Neural cell (in vitro differentiated cells): ENCODE measurements around the gene COL18A1. TPM values are rescaled to one million over a fixed set of nuclear protein-coding genes. Genes with fewer than 3 reads are reported as not detected.

Experiments
- H2AFZ ChIP-seq: fragments of 200-600, 300-800 bp; sonication (generic), shearing (Covaris generic); 2 replicates; pipeline ENCODE4 v1.6.0; 2014; ENCODE audit warnings: low read depth, mild to moderate bottlenecking, antibody characterized with exemption, low read length, moderate library complexity
- H3F3A ChIP-seq: fragments of 200-600 bp; shearing (Covaris generic); 2 replicates; pipeline ENCODE4 v1.6.1; 2016; ENCODE audit warnings: mild to moderate bottlenecking, moderate library complexity, mixed read lengths, antibody characterized with exemption, low read length; ENCODE audit not compliant: insufficient read depth, poor library complexity, severe bottlenecking
- H3K27ac ChIP-seq: fragments of 200-600, 300-800 bp; sonication (generic), shearing (Covaris generic); 2 replicates; pipeline ENCODE4 v1.5.1; 2014; ENCODE audit warnings: mild to moderate bottlenecking, low read length, moderate library complexity
- H3K27me3 ChIP-seq: fragments of 300-800, 200-600 bp; sonication (generic), shearing (Covaris generic); 2 replicates; pipeline ENCODE4 v1.6.0; 2014; ENCODE audit warnings: mild to moderate bottlenecking, low read depth, low read length, moderate library complexity; ENCODE audit not compliant: insufficient read depth
- H3K36me3 ChIP-seq: fragments of 300-800, 200-600 bp; sonication (generic), shearing (Covaris generic); 2 replicates; pipeline ENCODE4 v1.5.1; 2014; ENCODE audit warnings: mild to moderate bottlenecking, antibody characterized with exemption, low read length, moderate library complexity; ENCODE audit not compliant: insufficient read depth
- H3K4me2 ChIP-seq: fragments of 300-800, 200-600 bp; sonication (generic), shearing (Covaris generic); 2 replicates; pipeline ENCODE4 v1.6.0; 2014; ENCODE audit warnings: mild to moderate bottlenecking, low read length
- H3K4me3 ChIP-seq: fragments of 300-800, 200-600 bp; sonication (generic), shearing (Covaris generic); 2 replicates; pipeline ENCODE4 v1.5.1; 2014; ENCODE audit warnings: mild to moderate bottlenecking, low read length, moderate library complexity
- H3K79me2 ChIP-seq: fragments of 200-600 bp; shearing (Covaris generic); replicated peaks from 2 replicates; pipeline ENCODE4 v1.6.0; 2014; ENCODE audit warnings: mild to moderate bottlenecking, low read length, moderate library complexity; ENCODE audit not compliant: insufficient read depth
- H3K9ac ChIP-seq: fragments of 300-800, 200-600 bp; sonication (generic), shearing (Covaris generic); 2 replicates; pipeline ENCODE4 v1.6.1; 2016; ENCODE audit warnings: mild to moderate bottlenecking, low read length, mixed read lengths
- H3K9me2 ChIP-seq: fragments of 200-600 bp; shearing (Covaris generic); 2 replicates; pipeline ENCODE4 v1.6.1; 2016; ENCODE audit warnings: mild to moderate bottlenecking, low read length, mixed read lengths; ENCODE audit not compliant: insufficient read depth
- H3K9me3 ChIP-seq: fragments of 200-600, 300-800 bp; sonication (generic), shearing (Covaris generic); 2 replicates; pipeline ENCODE4 v1.6.1; 2016; ENCODE audit warnings: mild to moderate bottlenecking, mixed run types, low read length, moderate library complexity, mixed read lengths
- H4K20me1 ChIP-seq: fragments of 200-600 bp; shearing (Covaris generic); 2 replicates; pipeline ENCODE4 v1.6.1; 2016; ENCODE audit warnings: mild to moderate bottlenecking, mixed run types; ENCODE audit not compliant: insufficient read depth
- CTCF ChIP-seq: fragments of 450-650 bp; IDR thresholded peaks from 2 replicates; pipeline ENCODE4 v1.5.1; 2014; ENCODE audit warnings: antibody characterized with exemption, mild to moderate bottlenecking, moderate library complexity; ENCODE audit not compliant: poor library complexity, severe bottlenecking
- EP300 ChIP-seq: fragments of 450-650 bp; conservative IDR thresholded peaks from 2 replicates; pipeline ENCODE4 v1.6.1; 2014; ENCODE audit warnings: antibody characterized with exemption, mild to moderate bottlenecking, moderate library complexity; ENCODE audit not compliant: poor library complexity, severe bottlenecking
- EZH2 ChIP-seq: fragments of 200-600, 300-800 bp; shearing (Covaris generic), sonication (generic); IDR thresholded peaks from 2 replicates; pipeline ENCODE4 v1.6.1; 2014; ENCODE audit warnings: antibody characterized with exemption, low read length, borderline replicate concordance, mild to moderate bottlenecking; ENCODE audit not compliant: insufficient read depth, poor library complexity, severe bottlenecking
- MXI1 ChIP-seq: fragments of 450-650 bp; conservative IDR thresholded peaks from 2 replicates; pipeline ENCODE4 v1.6.1; 2014; ENCODE audit warnings: antibody characterized with exemption, mild to moderate bottlenecking; ENCODE audit not compliant: poor library complexity, severe bottlenecking
- POLR2AphosphoS5 ChIP-seq: IDR thresholded peaks from 2 replicates; pipeline ENCODE4 v1.6.1; 2012
- RAD21 ChIP-seq: fragments of 450-650 bp; conservative IDR thresholded peaks from 2 replicates; pipeline ENCODE4 v1.6.1; 2014; ENCODE audit warnings: antibody characterized with exemption, mild to moderate bottlenecking, moderate library complexity
- REST ChIP-seq: IDR thresholded peaks from 2 replicates; pipeline ENCODE4 v1.6.1; 2012; ENCODE audit warnings: borderline replicate concordance
- SMC3 ChIP-seq: fragments of 450-650 bp; conservative IDR thresholded peaks from 2 replicates; pipeline ENCODE4 v1.6.1; 2014; ENCODE audit warnings: antibody characterized with exemption, mild to moderate bottlenecking, moderate library complexity; ENCODE audit not compliant: poor library complexity
- TAF1 ChIP-seq: IDR thresholded peaks from 2 replicates; pipeline ENCODE4 v1.6.1; 2012; ENCODE audit warnings: low read depth
- polyA plus RNA-seq: library from polyadenylated mRNA; depleted of rRNA; stranded (reverse); fragments of >200 nt; gene quantifications from 2 replicates; pipeline ENCODE4 v1.2.3, GENCODE V29; 2014

The COL18A1 gene
- polyA plus RNA-seq, 1 donor from 2014 or later, result 2.5 TPM

GRCh38 chr21:45406801-45407628 is 2.0 kb downstream of the COL18A1 start:
- no peak overlapping the region for H3K9ac ChIP-seq
- no peaks in the 10 kb centered on the region for H3K79me2 ChIP-seq
- H2AFZ ChIP-seq, result no peak overlapping the region
- peaks cover 45% of the 10 kb centered on the region for H3K27me3 ChIP-seq
- no peaks in the 10 kb centered on the region for H3K9me3 ChIP-seq
- H3K27ac ChIP-seq, result no peak overlapping the region
- no peaks in the 10 kb centered on the region for H3K36me3 ChIP-seq
- no peaks in the 10 kb centered on the region for H4K20me1 ChIP-seq
- TF ChIP-seq MXI1, result no peak
- no peak for TF ChIP-seq POLR2AphosphoS5
- TF ChIP-seq CTCF, result no peak
- no peak for TF ChIP-seq TAF1
- no peak for TF ChIP-seq RAD21
- TF ChIP-seq EZH2, result no peak
- TF ChIP-seq REST, result no peak
- TF ChIP-seq SMC3, result no peak
- no peak for TF ChIP-seq EP300
- H3K9me2 ChIP-seq, result no peaks in the 10 kb centered on the region
- H3K4me2 ChIP-seq, result no peak overlapping the region
- no peaks in the 10 kb centered on the region for H3F3A ChIP-seq
- no peak overlapping the region for H3K4me3 ChIP-seq

GRCh38 chr21:45407629-45408247 is 2.8 kb downstream of the COL18A1 start:
- Histone ChIP-seq H3K27ac (no peak overlapping the region), H2AFZ (no peak overlapping the region), H3K27me3 (peaks cover 37% of the 10 kb centered on the region), H3K4me3 (no peak overlapping the region), H3F3A (no peaks in the 10 kb centered on the region), H4K20me1 (no peaks in the 10 kb centered on the region), H3K9me3 (no peaks in the 10 kb centered on the region), H3K4me2 (no peak overlapping the region), H3K79me2 (no peaks in the 10 kb centered on the region), H3K36me3 (no peaks in the 10 kb centered on the region), H3K9ac (no peak overlapping the region), H3K9me2 (no peaks in the 10 kb centered on the region)
- no peak for TF ChIP-seq CTCF
